ENCODE results near the gene NFU1.

- no peak for TF ChIP-seq KLF9 (CRISPR knock-in tag; IDR thresholded peaks at IDR 0.05; ENCODE audit: low read depth)
- no peak for TF ChIP-seq ZBTB7A (CRISPR knock-in tag; IDR thresholded peaks at IDR 0.05)
- no peak for TF ChIP-seq RAD21 (CRISPR knock-in tag; IDR thresholded peaks at IDR 0.05)
- TF ChIP-seq ZNF234 (CRISPR knock-in tag; conservative IDR thresholded peaks at IDR 0.05), result no peak
- TF ChIP-seq ZNF513 (CRISPR knock-in tag; conservative IDR thresholded peaks at IDR 0.05), result no peak
- no peak for TF ChIP-seq EP300 (IDR thresholded peaks at IDR 0.05; ENCODE audit: low read depth in 2 of 2, low read length in 2 of 2)
- no peak for TF ChIP-seq EP300 (CRISPR knock-in tag; IDR thresholded peaks at IDR 0.05; ENCODE audit: borderline replicate concordance)
- TF ChIP-seq IRF2 (CRISPR knock-in tag; IDR thresholded peaks at IDR 0.05), result no peak
- TF ChIP-seq ZNF776 (CRISPR knock-in tag; IDR thresholded peaks at IDR 0.05), result no peak
- no peak for TF ChIP-seq RARA (CRISPR knock-in tag; IDR thresholded peaks at IDR 0.05)
- no peak for TF ChIP-seq CTCF (CRISPR knock-in tag; IDR thresholded peaks at IDR 0.05)
- no peak for TF ChIP-seq MXD1 (CRISPR knock-in tag; IDR thresholded peaks at IDR 0.05)
Measured at GRCh38 chr2:69395866-69396265, 41.4 kb downstream of the NFU1 start.

Measured in HepG2 (cell line).